CD4-positive, CD25-positive, alpha-beta regulatory T cell (primary cell): ENCODE results near the gene OFD1. TPM values are rescaled to one million over a fixed set of nuclear protein-coding genes. Genes with fewer than 3 reads are reported as not detected.

Experiments used
- ATAC-seq, 2 donors: fragments of 150-1000 bp; cut with Tn5 transposase; one replicate each; pipeline ENCODE4 v1.10.0; 2021; ENCODE audit warnings: low read depth in 2 of 2, moderate number of reproducible peaks in 2 of 2, moderate library complexity in 1 of 2
- DNase-seq, 3 donors: peaks; one replicate each; pipeline versions ENCODE4 v3.0.0 to v3.0.0-alpha.2; 2012 to 2022; ENCODE audit warnings: mixed read lengths in 1 of 3
- H3K27ac ChIP-seq: one replicate; pipeline ENCODE4 v1.7.0; 2013; ENCODE audit warnings: mild to moderate bottlenecking, low read length; ENCODE audit not compliant: insufficient read depth, poor library complexity, severe bottlenecking
- H3K27me3 ChIP-seq: one replicate; pipeline ENCODE4 v1.7.0; 2013; ENCODE audit warnings: low read length; ENCODE audit not compliant: control insufficient read depth, insufficient read depth
- H3K36me3 ChIP-seq: one replicate; pipeline ENCODE4 v1.7.0; 2013; ENCODE audit warnings: mild to moderate bottlenecking, low read length, moderate library complexity; ENCODE audit not compliant: control insufficient read depth, insufficient read depth
- H3K4me1 ChIP-seq: 2 replicates; pipeline ENCODE4 v1.7.0; 2013; ENCODE audit warnings: mild to moderate bottlenecking, low read length; ENCODE audit not compliant: insufficient read depth, control insufficient read depth, poor library complexity, severe bottlenecking
- H3K4me3 ChIP-seq: one replicate; pipeline ENCODE4 v1.7.0; 2013; ENCODE audit warnings: low read depth, mild to moderate bottlenecking, low read length, moderate library complexity
- H3K9me3 ChIP-seq, 2 experiments: 1 replicate in 1 of 2; 2 replicates in 1 of 2; pipeline ENCODE4 v1.7.0; 2013; ENCODE audit warnings: low read length in 2 of 2, mild to moderate bottlenecking in 1 of 2, moderate library complexity in 1 of 2; ENCODE audit not compliant: control insufficient read depth in 2 of 2
- H3K27ac Mint-ChIP-seq, 3 donors: one replicate each; pipeline ENCODE4 v1.8.0; 2020 to 2022; ENCODE audit warnings: mild to moderate bottlenecking in 3 of 3, mixed read lengths in 3 of 3, moderate library complexity in 2 of 3
- H3K27me3 Mint-ChIP-seq: one replicate; pipeline ENCODE4 v1.8.0; 2022; ENCODE audit warnings: mild to moderate bottlenecking, mixed read lengths
- H3K36me3 Mint-ChIP-seq: one replicate; pipeline ENCODE4 v1.8.0; 2020; ENCODE audit warnings: mixed read lengths
- H3K4me1 Mint-ChIP-seq, 4 donors: one replicate each; pipeline ENCODE4 v1.8.0; 2020 to 2022; ENCODE audit warnings: mixed read lengths in 4 of 4, mild to moderate bottlenecking in 1 of 4
- H3K4me3 Mint-ChIP-seq, 4 donors: one replicate each; pipeline ENCODE4 v1.8.0; 2020 to 2022; ENCODE audit warnings: mild to moderate bottlenecking in 4 of 4, mixed read lengths in 4 of 4, moderate library complexity in 3 of 4
- H3K9me3 Mint-ChIP-seq, 7 donors: one replicate each; pipeline ENCODE4 v1.8.0; 2020 to 2022; ENCODE audit warnings: mixed read lengths in 7 of 7, mild to moderate bottlenecking in 3 of 7, moderate library complexity in 2 of 7
- polyA plus RNA-seq, 4 donors: library from polyadenylated mRNA; unstranded; fragments of 300-500 nt; fragmentation: Illumina TruSeq; gene quantifications; one replicate each; pipeline ENCODE4 v1.2.3, GENCODE V29; 2021
- total RNA-seq: library from RNA; stranded (reverse); gene quantifications from one replicate; pipeline ENCODE4 v1.2.3, GENCODE V29; 2022

OFD1 gene
- total and polyA plus RNA-seq, 5 donors from 2014 or later: 26.9 to 79.9 (median 34.5) TPM

GRCh38 chrX:13764281-13764680 lies 29.7 kb downstream of the OFD1 start:
- no peaks in the 10 kb centered on the region for H3K4me1 ChIP-seq
- no peaks in the 10 kb centered on the region for H3K27me3 ChIP-seq
- DNase-seq (no peak), ATAC-seq (no peak)
- no peak overlapping the region for H3K27ac ChIP-seq
- H3K36me3 ChIP-seq: peaks cover 88% of the 10 kb centered on the region
- Mint-ChIP-seq H3K4me1 (peaks cover 0 to 8% (median 1%) of the 10 kb centered on the region in 4 donors), H3K36me3 (peaks cover 36% of the 10 kb centered on the region), H3K4me3 (no peak overlapping the region), H3K9me3 (peaks cover 0 to 2% (median 0%) of the 10 kb centered on the region in 7 donors), H3K27ac (no peak overlapping the region), H3K27me3 (no peaks in the 10 kb centered on the region)
- H3K9me3 ChIP-seq: no peaks in the 10 kb centered on the region
- no peak overlapping the region for H3K4me3 ChIP-seq

GRCh38 chrX:13764765-13765164 lies 30.2 kb downstream of the OFD1 start:
- H3K27ac Mint-ChIP-seq: no peak overlapping the region

GRCh38 chrX:13768939-13769338 lies 34.4 kb downstream of the OFD1 start:
- Histone ChIP-seq H3K9me3 (no peaks in the 10 kb centered on the region), H3K27me3 (no peaks in the 10 kb centered on the region), H3K4me3 (no peak overlapping the region), H3K4me1 (no peaks in the 10 kb centered on the region), H3K36me3 (peaks cover 67% of the 10 kb centered on the region), H3K27ac (no peak overlapping the region)
- Mint-ChIP-seq H3K27me3 (no peaks in the 10 kb centered on the region), H3K4me1 (peaks cover 0 to 6% (median 2%) of the 10 kb centered on the region in 4 donors), H3K27ac (no peak overlapping the region), H3K36me3 (peaks cover 31% of the 10 kb centered on the region), H3K9me3 (peaks cover 0 to 2% (median 0%) of the 10 kb centered on the region in 7 donors), H3K4me3 (no peak overlapping the region)
- ATAC-seq (no peak), DNase-seq (no peak)

More at GRCh38 chrX:13764765-13765164, 30.2 kb downstream of the OFD1 start:
- Histone ChIP-seq H3K4me3 (no peak overlapping the region), H3K27me3 (no peaks in the 10 kb centered on the region), H3K4me1 (no peaks in the 10 kb centered on the region), H3K36me3 (peaks cover 89% of the 10 kb centered on the region), H3K9me3 (no peaks in the 10 kb centered on the region), H3K27ac (no peak overlapping the region)
- Mint-ChIP-seq H3K9me3 (peaks cover 0 to 2% (median 0%) of the 10 kb centered on the region in 7 donors), H3K4me3 (no peak overlapping the region), H3K36me3 (peaks cover 38% of the 10 kb centered on the region), H3K4me1 (peaks cover 0 to 8% (median 1%) of the 10 kb centered on the region in 4 donors), H3K27me3 (no peaks in the 10 kb centered on the region)
- ATAC-seq (no peak), DNase-seq (no peak)

- Histone ChIP-seq H3K27ac (no peak overlapping the region), H3K36me3 (peaks cover 63% of the 10 kb centered on the region), H3K4me1 (no peaks in the 10 kb centered on the region), H3K27me3 (no peaks in the 10 kb centered on the region), H3K9me3 (no peaks in the 10 kb centered on the region), H3K4me3 (no peak overlapping the region)
- Mint-ChIP-seq H3K36me3 (peaks cover 39% of the 10 kb centered on the region), H3K4me1 (peaks cover 0 to 6% (median 2%) of the 10 kb centered on the region in 4 donors), H3K27me3 (no peaks in the 10 kb centered on the region), H3K9me3 (peaks cover 0 to 2% (median 0%) of the 10 kb centered on the region in 7 donors), H3K4me3 (no peak overlapping the region), H3K27ac (peak overlapping the region in 1 of 3 donors; percentile 18)
- no peak for ATAC-seq
- no peak for DNase-seq
Observed at GRCh38 chrX:13770013-13770535, 35.5 kb downstream of the OFD1 start.

- Mint-ChIP-seq H3K27ac (no peak overlapping the region), H3K4me3 (no peak overlapping the region), H3K27me3 (no peaks in the 10 kb centered on the region), H3K4me1 (peaks cover 0 to 4% (median 2%) of the 10 kb centered on the region in 4 donors), H3K9me3 (no peaks in the 10 kb centered on the region), H3K36me3 (peaks cover 14% of the 10 kb centered on the region)
- Histone ChIP-seq H3K4me1 (no peaks in the 10 kb centered on the region), H3K27me3 (no peaks in the 10 kb centered on the region), H3K36me3 (peaks cover 35% of the 10 kb centered on the region), H3K9me3 (no peaks in the 10 kb centered on the region), H3K27ac (no peak overlapping the region), H3K4me3 (no peak overlapping the region)
- ATAC-seq (no peak), DNase-seq (no peak)
Observed at GRCh38 chrX:13774696-13775095, 40.1 kb downstream of the OFD1 start.

GRCh38 chrX:13775837-13776236 lies 41.3 kb downstream of the OFD1 start:
- H3K36me3 ChIP-seq: peaks cover 24% of the 10 kb centered on the region
- Mint-ChIP-seq H3K36me3 (peaks cover 8% of the 10 kb centered on the region), H3K4me3 (no peak overlapping the region), H3K27ac (no peak overlapping the region), H3K9me3 (no peaks in the 10 kb centered on the region), H3K27me3 (no peaks in the 10 kb centered on the region), H3K4me1 (no peaks in the 10 kb centered on the region)
- H3K27me3 ChIP-seq: no peaks in the 10 kb centered on the region
- DNase-seq: no peak
- no peak overlapping the region for H3K27ac ChIP-seq
- no peak overlapping the region for H3K4me3 ChIP-seq
- no peaks in the 10 kb centered on the region for H3K9me3 ChIP-seq
- no peak for ATAC-seq
- H3K4me1 ChIP-seq: no peaks in the 10 kb centered on the region

GRCh38 chrX:13776387-13776786 lies 41.8 kb downstream of the OFD1 start:
- peaks cover 8% of the 10 kb centered on the region for H3K36me3 Mint-ChIP-seq

GRCh38 chrX:13778916-13779315 lies 44.4 kb downstream of the OFD1 start:
- Mint-ChIP-seq H3K4me1 (no peaks in the 10 kb centered on the region), H3K4me3 (no peak overlapping the region), H3K36me3 (peaks cover 8% of the 10 kb centered on the region), H3K9me3 (no peaks in the 10 kb centered on the region), H3K27me3 (no peaks in the 10 kb centered on the region), H3K27ac (peak overlapping the region in 2 of 3 donors; percentile 13 to 82)
- DNase-seq: no peak
- H3K36me3 ChIP-seq: peaks cover 16% of the 10 kb centered on the region
- H3K27me3 ChIP-seq: no peaks in the 10 kb centered on the region
- no peaks in the 10 kb centered on the region for H3K9me3 ChIP-seq
- no peak overlapping the region for H3K27ac ChIP-seq
- H3K4me1 ChIP-seq: no peaks in the 10 kb centered on the region
- no peak overlapping the region for H3K4me3 ChIP-seq
- no peak for ATAC-seq

More at GRCh38 chrX:13776387-13776786, 41.8 kb downstream of the OFD1 start:
- DNase-seq: no peak
- no peak overlapping the region for H3K4me3 Mint-ChIP-seq
- H3K27ac Mint-ChIP-seq: no peak overlapping the region
- Histone ChIP-seq H3K4me1 (no peaks in the 10 kb centered on the region), H3K27ac (no peak overlapping the region), H3K27me3 (no peaks in the 10 kb centered on the region), H3K4me3 (no peak overlapping the region), H3K9me3 (no peaks in the 10 kb centered on the region), H3K36me3 (peaks cover 24% of the 10 kb centered on the region)
- ATAC-seq: no peak
- no peaks in the 10 kb centered on the region for H3K9me3 Mint-ChIP-seq
- no peaks in the 10 kb centered on the region for H3K4me1 Mint-ChIP-seq
- no peaks in the 10 kb centered on the region for H3K27me3 Mint-ChIP-seq
